ENCODE data around the gene MORC4. TPM values are rescaled to one million over a fixed set of nuclear protein-coding genes. Genes with fewer than 3 reads are reported as not detected.
A peak's percentile ranks its signal among the peaks of the same experiment; 100 is the strongest.

The MORC4 gene
- total and polyA plus RNA-seq, 2 experiments from 2014 or later = 27.7 to 35.7 TPM

DNA sequence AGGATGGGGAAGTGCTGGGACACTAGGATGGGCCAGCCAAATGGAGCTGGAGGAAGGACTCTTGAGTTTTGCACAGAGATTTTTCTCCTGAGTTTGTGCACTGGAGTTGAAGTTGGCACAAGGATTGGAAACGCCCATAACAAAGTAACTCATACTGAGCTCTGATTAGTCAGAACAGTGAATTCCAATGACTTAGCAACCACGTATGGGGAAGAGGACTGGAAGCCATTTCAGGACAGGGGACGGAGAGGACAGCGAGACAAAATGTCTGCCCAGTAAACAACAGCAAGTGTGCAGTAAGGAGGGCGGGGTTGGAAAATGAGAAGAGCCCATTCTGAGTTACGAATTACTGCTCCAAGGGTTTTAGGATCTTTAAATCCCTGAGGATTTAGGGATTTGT, 102.8 kb downstream of the MORC4 start:
- Histone ChIP-seq H3K4me3 (no peak overlapping the region), H3K27me3 (no peaks in the 10 kb centered on the region), H3K9me2 (replicated peaks; ENCODE audit: insufficient read depth) (no peaks in the 10 kb centered on the region), H3K36me3 (replicated peaks; ENCODE audit: insufficient read depth, low read depth) (no peaks in the 10 kb centered on the region), H4K20me1 (ENCODE audit: insufficient read depth, poor library complexity, severe bottlenecking) (no peaks in the 10 kb centered on the region), H3K4me1 (ENCODE audit: insufficient read depth) (no peaks in the 10 kb centered on the region), H3K79me2 (no peaks in the 10 kb centered on the region), H2AFZ (no peak overlapping the region), H3K9me3 (ENCODE audit: low read depth) (no peaks in the 10 kb centered on the region), H3K4me2 (no peak overlapping the region), H3K27ac (no peak overlapping the region)
- DNase-seq (ENCODE audit: low spot score) = no peak
- WGBS (ENCODE audit: low lambda C conversion rate, missing lambda C conversion rate) = 70% methylated on average over 6 of the region's 6 CpGs
- TF ChIP-seq, protein P1, sequence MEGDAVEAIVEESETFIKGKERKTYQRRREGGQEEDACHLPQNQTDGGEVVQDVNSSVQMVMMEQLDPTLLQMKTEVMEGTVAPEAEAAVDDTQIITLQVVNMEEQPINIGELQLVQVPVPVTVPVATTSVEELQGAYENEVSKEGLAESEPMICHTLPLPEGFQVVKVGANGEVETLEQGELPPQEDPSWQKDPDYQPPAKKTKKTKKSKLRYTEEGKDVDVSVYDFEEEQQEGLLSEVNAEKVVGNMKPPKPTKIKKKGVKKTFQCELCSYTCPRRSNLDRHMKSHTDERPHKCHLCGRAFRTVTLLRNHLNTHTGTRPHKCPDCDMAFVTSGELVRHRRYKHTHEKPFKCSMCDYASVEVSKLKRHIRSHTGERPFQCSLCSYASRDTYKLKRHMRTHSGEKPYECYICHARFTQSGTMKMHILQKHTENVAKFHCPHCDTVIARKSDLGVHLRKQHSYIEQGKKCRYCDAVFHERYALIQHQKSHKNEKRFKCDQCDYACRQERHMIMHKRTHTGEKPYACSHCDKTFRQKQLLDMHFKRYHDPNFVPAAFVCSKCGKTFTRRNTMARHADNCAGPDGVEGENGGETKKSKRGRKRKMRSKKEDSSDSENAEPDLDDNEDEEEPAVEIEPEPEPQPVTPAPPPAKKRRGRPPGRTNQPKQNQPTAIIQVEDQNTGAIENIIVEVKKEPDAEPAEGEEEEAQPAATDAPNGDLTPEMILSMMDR (IDR thresholded peaks at IDR 0.05; ENCODE audit: poor library complexity) = no peak
- TF ChIP-seq EZH2phosphoT487 (IDR thresholded peaks at IDR 0.05; ENCODE audit: low read depth, severe bottlenecking, unreplicated experiment) = no peak
- no peak for TF ChIP-seq EZH2 (IDR thresholded peaks at IDR 0.05; ENCODE audit: borderline replicate concordance)

DNA sequence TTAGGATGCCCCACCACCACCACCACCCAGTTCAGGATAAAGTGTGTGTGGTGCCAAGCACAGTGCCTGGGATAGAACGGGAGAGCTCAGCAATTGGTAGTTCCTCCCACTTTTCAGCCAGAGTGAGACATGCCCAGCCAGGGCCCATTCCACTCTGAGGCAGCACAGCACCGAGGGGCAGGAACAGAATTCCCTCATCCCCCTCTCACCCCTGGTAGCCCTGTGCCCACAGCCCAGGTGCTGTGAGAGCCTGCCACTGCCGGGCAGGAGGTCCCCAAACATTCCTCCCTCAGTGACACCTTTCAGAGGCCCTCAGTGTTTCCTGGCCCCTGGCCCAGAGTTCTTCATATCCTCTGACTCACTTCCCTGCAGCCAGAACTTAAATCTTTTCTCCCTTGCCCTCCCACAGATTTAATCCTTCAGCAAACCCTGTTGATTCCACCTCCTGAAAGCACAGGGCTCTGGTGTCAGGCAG, 105.0 kb downstream of the MORC4 start:
- H3K4me2 ChIP-seq = no peak overlapping the region
- H2AFZ ChIP-seq = no peak overlapping the region
- no peaks in the 10 kb centered on the region for H3K4me1 ChIP-seq (ENCODE audit: insufficient read depth)
- DNase-seq (ENCODE audit: low spot score) = peak; percentile 47
- WGBS (ENCODE audit: low lambda C conversion rate, missing lambda C conversion rate) = 56% methylated on average over 3 of the region's 3 CpGs
- no peak overlapping the region for H3K4me3 ChIP-seq
- no peaks in the 10 kb centered on the region for H3K9me3 ChIP-seq (ENCODE audit: low read depth)
- H3K79me2 ChIP-seq = no peaks in the 10 kb centered on the region
- H3K9me2 ChIP-seq (replicated peaks; ENCODE audit: insufficient read depth) = no peaks in the 10 kb centered on the region
- H3K27ac ChIP-seq = no peak overlapping the region
- H4K20me1 ChIP-seq (ENCODE audit: insufficient read depth, poor library complexity, severe bottlenecking) = no peaks in the 10 kb centered on the region
- H3K27me3 ChIP-seq = no peaks in the 10 kb centered on the region
- H3K36me3 ChIP-seq (replicated peaks; ENCODE audit: insufficient read depth, low read depth) = no peaks in the 10 kb centered on the region
- TF ChIP-seq, protein P1 (IDR thresholded peaks at IDR 0.05; ENCODE audit: poor library complexity) = no peak
- TF ChIP-seq EZH2phosphoT487 (IDR thresholded peaks at IDR 0.05; ENCODE audit: low read depth, severe bottlenecking, unreplicated experiment) (no peak), EZH2 (IDR thresholded peaks at IDR 0.05; ENCODE audit: borderline replicate concordance) (no peak)

DNA sequence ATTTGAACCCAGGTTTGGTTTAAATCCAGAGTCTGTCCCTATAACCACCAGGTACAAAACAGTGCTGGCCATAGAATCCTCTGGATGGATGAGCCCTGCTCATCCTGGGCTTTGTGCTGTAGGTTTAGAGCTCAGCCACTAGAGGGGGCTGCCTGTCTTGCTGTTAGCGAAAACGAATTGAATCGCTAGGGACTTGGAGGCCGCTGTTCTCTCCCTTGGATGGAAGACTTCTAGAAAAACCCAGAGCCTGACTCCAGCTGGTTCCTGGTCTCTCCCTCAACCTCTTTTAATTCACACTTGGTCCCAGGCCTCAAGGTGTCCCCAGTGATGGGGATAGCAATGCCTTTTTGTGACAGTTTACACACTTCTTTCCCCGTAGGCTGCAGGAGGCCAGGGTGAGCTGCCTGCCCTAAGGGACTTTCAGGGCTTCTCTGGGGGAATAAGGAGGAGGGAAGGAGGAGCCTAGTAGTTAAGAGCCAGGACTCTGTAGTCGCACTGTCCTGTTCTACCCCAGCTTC, 105.6 kb downstream of the MORC4 start:
- 24% methylated on average over 6 of the region's 6 CpGs for WGBS (ENCODE audit: low lambda C conversion rate, missing lambda C conversion rate)
- DNase-seq (ENCODE audit: low spot score) = peak; percentile 79
- Histone ChIP-seq H2AFZ (no peak overlapping the region), H3K27ac (no peak overlapping the region), H3K36me3 (replicated peaks; ENCODE audit: insufficient read depth, low read depth) (no peaks in the 10 kb centered on the region), H3K79me2 (no peaks in the 10 kb centered on the region), H3K9me3 (ENCODE audit: low read depth) (no peaks in the 10 kb centered on the region), H3K4me3 (no peak overlapping the region), H4K20me1 (ENCODE audit: insufficient read depth, poor library complexity, severe bottlenecking) (no peaks in the 10 kb centered on the region), H3K4me2 (no peak overlapping the region), H3K9me2 (replicated peaks; ENCODE audit: insufficient read depth) (no peaks in the 10 kb centered on the region), H3K4me1 (ENCODE audit: insufficient read depth) (no peaks in the 10 kb centered on the region), H3K27me3 (no peaks in the 10 kb centered on the region)
- TF ChIP-seq EZH2 (IDR thresholded peaks at IDR 0.05; ENCODE audit: borderline replicate concordance) (no peak), EZH2phosphoT487 (IDR thresholded peaks at IDR 0.05; ENCODE audit: low read depth, severe bottlenecking, unreplicated experiment) (no peak)
- TF ChIP-seq, protein P1 (IDR thresholded peaks at IDR 0.05; ENCODE audit: poor library complexity) = peak; percentile 70
